Endodermal cell (in vitro differentiated cells): ENCODE results near the gene HEXIM1. TPM values are rescaled to one million over a fixed set of nuclear protein-coding genes. Genes with fewer than 3 reads are reported as not detected.

Experiments
- DNase-seq: peaks from one replicate; pipeline ENCODE4 v3.0.0-alpha.2; 2017
- H3K27ac ChIP-seq: 2 replicates; pipeline ENCODE4 v1.5.1; 2013; ENCODE audit warnings: mild to moderate bottlenecking, low read depth, low read length, moderate library complexity
- H3K27me3 ChIP-seq: 2 replicates; pipeline ENCODE4 v1.6.1; 2013; ENCODE audit warnings: mild to moderate bottlenecking, low read length, moderate library complexity; ENCODE audit not compliant: insufficient read depth, control insufficient read depth, poor library complexity, severe bottlenecking
- H3K36me3 ChIP-seq: 2 replicates; pipeline ENCODE4 v1.7.0; 2013; ENCODE audit warnings: mild to moderate bottlenecking, low read length, moderate library complexity; ENCODE audit not compliant: control insufficient read depth, insufficient read depth
- H3K4me1 ChIP-seq: one replicate; pipeline ENCODE4 v1.7.0; 2013; ENCODE audit warnings: low read length; ENCODE audit not compliant: control insufficient read depth, insufficient read depth
- H3K4me3 ChIP-seq: 2 replicates; pipeline ENCODE4 v1.5.1; 2013; ENCODE audit warnings: mild to moderate bottlenecking, low read length, moderate library complexity
- H3K9ac ChIP-seq: 2 replicates; pipeline ENCODE4 v1.6.1; 2013; ENCODE audit warnings: mild to moderate bottlenecking, low read length, moderate library complexity; ENCODE audit not compliant: poor library complexity, severe bottlenecking; ENCODE audit errors: extremely low read depth
- H3K9me3 ChIP-seq: 2 replicates; pipeline ENCODE4 v1.6.1; 2013; ENCODE audit warnings: mild to moderate bottlenecking, low read length, moderate library complexity; ENCODE audit not compliant: control insufficient read depth
- H3K27ac Mint-ChIP-seq: 2 replicates; pipeline ENCODE4 v1.8.0; 2020; ENCODE audit warnings: mixed read lengths
- H3K27me3 Mint-ChIP-seq: 2 replicates; pipeline ENCODE4 v1.8.0; 2021; ENCODE audit warnings: mild to moderate bottlenecking, mixed read lengths; ENCODE audit not compliant: insufficient read depth
- H3K36me3 Mint-ChIP-seq: 2 replicates; pipeline ENCODE4 v1.8.0; 2020; ENCODE audit warnings: low read depth, mixed read lengths
- H3K4me1 Mint-ChIP-seq: 2 replicates; pipeline ENCODE4 v1.8.0; 2020; ENCODE audit warnings: mixed read lengths
- H3K4me3 Mint-ChIP-seq: 2 replicates; pipeline ENCODE4 v1.8.0; 2020; ENCODE audit warnings: mild to moderate bottlenecking, moderate library complexity, mixed read lengths
- H3K9me3 Mint-ChIP-seq: 2 replicates; pipeline ENCODE4 v1.8.0; 2020; ENCODE audit warnings: mild to moderate bottlenecking, mixed read lengths
- CTCF ChIP-seq: fragments of 200-600 bp; sonication (generic); conservative IDR thresholded peaks from 2 replicates; pipeline ENCODE4 v1.5.0; 2021; ENCODE audit warnings: antibody characterized with exemption, mild to moderate bottlenecking
- WGBS, 2 experiments: methylation state at CpG; one replicate each; pipeline versions ENCODE4 v1.1.5 to v1.1.7; 2013; ENCODE audit warnings: missing lambda C conversion rate in 2 of 2, mixed read lengths in 1 of 2; ENCODE audit not compliant: insufficient coverage in 1 of 2, insufficient read length in 1 of 2; 5-methylcytosine and 5-hydroxymethylcytosine counted together
- microRNA-seq: library from miRNA; unstranded; fragments of <30 nt; microRNA quantifications from one replicate; pipeline ENCODE4 v1.2.0, GENCODE V29; 2020; ENCODE audit warnings: borderline microRNAs expressed
- total RNA-seq, 2 donors: library from RNA; stranded (reverse); fragmentation: NEBNext Ultra II Directional in 1 of 2; extraction: Animal tissue kit (Norgen Biotek cat#: 25700) in 1 of 2; gene quantifications; 2 replicates in 1 of 2; 3 replicates in 1 of 2; pipeline ENCODE4 v1.2.1, GENCODE V29; 2021

The HEXIM1 gene
- total RNA-seq, 2 donors from 2014 or later, result 37.0 to 39.2 TPM

- Mint-ChIP-seq H3K27me3 (peaks cover 2% of the 10 kb centered on the region), H3K9me3 (no peaks in the 10 kb centered on the region), H3K27ac (no peak overlapping the region), H3K36me3 (no peaks in the 10 kb centered on the region), H3K4me3 (no peak overlapping the region), H3K4me1 (peaks cover 18% of the 10 kb centered on the region)
- Histone ChIP-seq H3K9me3 (no peaks in the 10 kb centered on the region), H3K4me3 (no peak overlapping the region), H3K27me3 (no peaks in the 10 kb centered on the region), H3K9ac (no peak overlapping the region), H3K27ac (no peak overlapping the region), H3K36me3 (no peaks in the 10 kb centered on the region), H3K4me1 (peaks cover 7% of the 10 kb centered on the region)
- DNase-seq, result no peak
- WGBS, 2 experiments, result 91 to 92% methylated on average over 3 to 4 of the region's 4 CpGs
- TF ChIP-seq CTCF, result no peak
These were observed 53.2 kb downstream of the HEXIM1 start for GRCh38 chr17:45201457-45201856.

Small RNAs within 50 kb of the gene (microRNA-seq; reads per million reads assigned to microRNA genes)
- gene MIR6784, result not detected

Other genes starting within 250 kb of the HEXIM1 start
- 100 to 1,000 TPM; 145 to 171 TPM for gene EFTUD2, start 249.0 kb upstream of the HEXIM1 start, total RNA-seq
- under 1 TPM in 1 of 2 donors, not detected in 1; 0.35 TPM for gene GFAP, start 233.0 kb upstream of the HEXIM1 start, total RNA-seq
- gene KIF18B, start 200.7 kb upstream of the HEXIM1 start, total RNA-seq, result 10 to 100 TPM; 43.5 to 64.7 TPM
- 1 to 10 TPM; 1.4 to 2.7 TPM for gene C1QL1, start 180.2 kb upstream of the HEXIM1 start, total RNA-seq
- gene DCAKD, start 96.8 kb upstream of the HEXIM1 start, total RNA-seq, result 10 to 100 TPM; 54.5 to 69.4 TPM
- gene NMT1, start 87.2 kb upstream of the HEXIM1 start, total RNA-seq, result 100 to 1,000 TPM; 122 to 136 TPM
- 10 to 100 TPM; 34.8 to 42.9 TPM for gene PLCD3, start 16.0 kb upstream of the HEXIM1 start, total RNA-seq
- 10 to 100 TPM; 17.4 to 19.5 TPM for gene ACBD4, start 12.8 kb upstream of the HEXIM1 start, total RNA-seq
- 10 to 100 TPM; 12.9 to 13.1 TPM for gene HEXIM2, start 13.4 kb downstream of the HEXIM1 start, total RNA-seq
- gene FMNL1, start 73.4 kb downstream of the HEXIM1 start, total RNA-seq, result 1 to 10 TPM; 3.5 to 4.5 TPM
- gene SPATA32, start 113.6 kb downstream of the HEXIM1 start, total RNA-seq, result under 1 TPM in 1 of 2 donors, not detected in 1; 0.18 TPM
- gene MAP3K14, start 168.5 kb downstream of the HEXIM1 start, total RNA-seq, result 1 to 10 TPM; 4.6 to 5.5 TPM